ENCODE data around the gene SPEN.

SPEN gene

DNA sequence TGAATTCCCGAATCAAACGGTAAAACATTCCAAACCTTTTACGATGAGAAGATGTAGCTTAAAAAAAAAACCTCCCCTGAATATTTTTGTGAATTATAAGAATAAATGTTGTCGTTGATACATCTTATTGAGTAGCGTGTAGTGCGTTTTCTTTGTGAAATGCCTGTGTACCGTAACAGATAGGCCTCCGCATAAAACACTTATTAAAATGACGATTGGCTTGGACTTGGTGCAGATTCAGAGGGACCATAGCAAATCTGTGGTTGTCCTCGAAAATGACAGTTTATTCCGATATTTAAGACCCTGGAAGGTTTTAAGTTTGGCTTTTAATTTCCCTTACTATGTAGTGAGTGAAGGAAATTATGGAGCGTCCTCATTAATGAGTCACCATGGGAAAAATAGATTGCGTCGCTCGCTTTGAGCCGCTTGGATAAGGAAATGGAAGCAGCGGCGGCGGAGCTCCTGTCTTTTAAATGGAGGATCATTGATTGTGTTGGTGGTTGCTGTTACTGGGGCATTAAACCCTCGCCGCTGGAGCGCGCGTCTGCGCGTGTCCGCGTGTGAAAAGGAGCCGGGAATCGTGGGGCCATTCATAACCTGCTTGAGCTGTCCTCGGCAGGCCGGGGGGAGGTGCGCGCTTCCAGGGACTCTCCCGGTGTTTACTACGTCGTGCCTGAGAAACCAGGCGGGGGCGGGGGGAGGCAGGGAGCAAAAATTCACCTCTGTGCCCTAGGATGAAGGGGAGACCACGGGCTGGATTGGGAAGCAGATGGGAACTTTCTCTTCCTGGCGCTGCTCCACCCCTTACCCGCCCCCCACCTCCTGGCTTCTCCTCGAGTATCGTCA, 1.6 kb downstream of the SPEN start:
- no peaks in the 10 kb centered on the region for H3K9me2 ChIP-seq (replicated peaks; ENCODE audit: control insufficient read depth, low read length)
- peaks cover 38% of the 10 kb centered on the region for H3K36me3 ChIP-seq (ENCODE audit: control insufficient read depth, low read length)
- TF ChIP-seq, protein P1, sequence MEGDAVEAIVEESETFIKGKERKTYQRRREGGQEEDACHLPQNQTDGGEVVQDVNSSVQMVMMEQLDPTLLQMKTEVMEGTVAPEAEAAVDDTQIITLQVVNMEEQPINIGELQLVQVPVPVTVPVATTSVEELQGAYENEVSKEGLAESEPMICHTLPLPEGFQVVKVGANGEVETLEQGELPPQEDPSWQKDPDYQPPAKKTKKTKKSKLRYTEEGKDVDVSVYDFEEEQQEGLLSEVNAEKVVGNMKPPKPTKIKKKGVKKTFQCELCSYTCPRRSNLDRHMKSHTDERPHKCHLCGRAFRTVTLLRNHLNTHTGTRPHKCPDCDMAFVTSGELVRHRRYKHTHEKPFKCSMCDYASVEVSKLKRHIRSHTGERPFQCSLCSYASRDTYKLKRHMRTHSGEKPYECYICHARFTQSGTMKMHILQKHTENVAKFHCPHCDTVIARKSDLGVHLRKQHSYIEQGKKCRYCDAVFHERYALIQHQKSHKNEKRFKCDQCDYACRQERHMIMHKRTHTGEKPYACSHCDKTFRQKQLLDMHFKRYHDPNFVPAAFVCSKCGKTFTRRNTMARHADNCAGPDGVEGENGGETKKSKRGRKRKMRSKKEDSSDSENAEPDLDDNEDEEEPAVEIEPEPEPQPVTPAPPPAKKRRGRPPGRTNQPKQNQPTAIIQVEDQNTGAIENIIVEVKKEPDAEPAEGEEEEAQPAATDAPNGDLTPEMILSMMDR (IDR thresholded peaks at IDR 0.05; ENCODE audit: low read depth, low read length, poor library complexity, severe bottlenecking): no peak
- TF ChIP-seq EZH2phosphoT487 (IDR thresholded peaks at IDR 0.05; ENCODE audit: borderline replicate concordance, low read length): no peak
- peaks cover 88% of the 10 kb centered on the region for H3K79me2 ChIP-seq (ENCODE audit: control insufficient read depth, low read length)
- H3K4me3 ChIP-seq (ENCODE audit: low read length): peak overlapping the region; percentile 73
- H3K27ac ChIP-seq (ENCODE audit: low read depth, low read length): peak overlapping the region; percentile 98
- peaks cover 69% of the 10 kb centered on the region for H3K4me1 ChIP-seq (ENCODE audit: control insufficient read depth, low read length)
- H3K9me3 ChIP-seq (ENCODE audit: control insufficient read depth, insufficient read depth, low read length): no peaks in the 10 kb centered on the region
- peak overlapping the region; percentile 90 for H3K4me2 ChIP-seq (ENCODE audit: low read length)
- H3F3A ChIP-seq (ENCODE audit: control insufficient read depth, insufficient read depth): peaks cover 42% of the 10 kb centered on the region
- H4K20me1 ChIP-seq (ENCODE audit: control insufficient read depth, insufficient read depth, low read depth, low read length): peaks cover 12% of the 10 kb centered on the region; the same call in 1 of the 2 replicates
- no peaks in the 10 kb centered on the region for H3K27me3 ChIP-seq (ENCODE audit: control insufficient read depth, low read length)

DNA sequence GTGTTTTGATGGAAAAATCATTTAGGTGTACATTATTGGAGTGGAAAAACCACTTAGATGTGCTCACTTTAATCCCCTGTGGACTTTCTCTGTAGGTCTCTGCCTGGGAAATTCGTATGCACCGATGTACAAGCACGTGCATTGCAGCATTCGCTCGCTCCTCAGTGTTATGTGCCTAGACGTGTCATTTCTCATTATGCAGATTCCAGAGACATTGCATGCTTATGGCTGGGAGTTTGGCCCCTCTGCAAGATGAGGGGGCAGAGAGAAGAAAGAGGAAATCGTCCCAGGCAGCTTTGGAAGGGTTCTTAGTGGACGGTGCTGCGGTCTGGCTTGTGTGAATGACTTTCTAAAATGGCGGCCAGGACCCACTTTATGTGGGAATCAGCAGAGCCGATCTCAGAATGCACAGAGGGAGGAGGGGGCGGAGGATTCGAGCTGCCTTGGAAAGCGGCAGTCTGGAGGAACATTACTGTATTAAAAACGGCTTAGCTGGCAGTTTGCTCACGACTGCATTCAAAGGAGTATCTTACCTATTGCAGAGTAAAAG, 2.3 kb downstream of the SPEN start:
- H3F3A ChIP-seq (ENCODE audit: control insufficient read depth, insufficient read depth): peaks cover 35% of the 10 kb centered on the region
- H3K9me2 ChIP-seq (replicated peaks; ENCODE audit: control insufficient read depth, low read length): no peaks in the 10 kb centered on the region
- H3K79me2 ChIP-seq (ENCODE audit: control insufficient read depth, low read length): peaks cover 94% of the 10 kb centered on the region
- H3K4me2 ChIP-seq (ENCODE audit: low read length): peak overlapping the region; percentile 90
- H3K36me3 ChIP-seq (ENCODE audit: control insufficient read depth, low read length): peaks cover 40% of the 10 kb centered on the region
- no peaks in the 10 kb centered on the region for H3K27me3 ChIP-seq (ENCODE audit: control insufficient read depth, low read length)
- TF ChIP-seq, protein P1 (IDR thresholded peaks at IDR 0.05; ENCODE audit: low read depth, low read length, poor library complexity, severe bottlenecking): no peak
- TF ChIP-seq EZH2phosphoT487 (IDR thresholded peaks at IDR 0.05; ENCODE audit: borderline replicate concordance, low read length): no peak
- peak overlapping the region; percentile 98 for H3K27ac ChIP-seq (ENCODE audit: low read depth, low read length)
- no peaks in the 10 kb centered on the region for H3K9me3 ChIP-seq (ENCODE audit: control insufficient read depth, insufficient read depth, low read length)
- peaks cover 67% of the 10 kb centered on the region for H3K4me1 ChIP-seq (ENCODE audit: control insufficient read depth, low read length)
- peaks cover 19% of the 10 kb centered on the region for H4K20me1 ChIP-seq (ENCODE audit: control insufficient read depth, insufficient read depth, low read depth, low read length)
- peak overlapping the region; percentile 73 for H3K4me3 ChIP-seq (ENCODE audit: low read length)

DNA sequence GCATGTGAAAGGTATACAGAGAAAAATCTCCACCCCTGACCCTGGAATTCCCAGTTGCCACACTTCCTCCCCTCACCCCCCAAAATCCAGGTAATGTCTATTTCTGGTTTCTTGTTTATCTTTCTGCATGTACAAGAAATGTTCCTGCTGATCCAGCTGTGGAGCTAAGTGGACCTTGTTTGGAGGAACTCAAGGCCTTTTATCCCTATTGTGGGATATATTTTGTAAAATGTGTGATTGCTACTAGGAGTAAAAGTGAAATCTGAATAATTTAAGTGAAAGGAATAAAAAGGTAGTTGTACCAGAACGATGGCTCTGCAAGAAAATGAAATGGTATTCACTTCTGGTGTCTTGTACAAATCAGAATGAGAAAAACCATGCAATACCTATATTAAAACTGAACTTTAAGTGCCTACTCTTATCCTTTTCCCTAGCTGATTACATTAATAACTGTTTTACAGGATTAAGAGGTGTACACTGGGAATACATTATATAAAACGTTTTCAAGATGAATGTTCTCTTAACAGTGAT, 3.0 kb downstream of the SPEN start:
- TF ChIP-seq, protein P1 (IDR thresholded peaks at IDR 0.05; ENCODE audit: low read depth, low read length, poor library complexity, severe bottlenecking): no peak
- no peak for TF ChIP-seq EZH2phosphoT487 (IDR thresholded peaks at IDR 0.05; ENCODE audit: borderline replicate concordance, low read length)
- Histone ChIP-seq H3K4me2 (ENCODE audit: low read length) (peak overlapping the region; percentile 90), H4K20me1 (ENCODE audit: control insufficient read depth, insufficient read depth, low read depth, low read length) (peaks cover 25% of the 10 kb centered on the region), H3F3A (ENCODE audit: control insufficient read depth, insufficient read depth) (peaks cover 28% of the 10 kb centered on the region), H3K9me3 (ENCODE audit: control insufficient read depth, insufficient read depth, low read length) (no peaks in the 10 kb centered on the region), H3K9me2 (replicated peaks; ENCODE audit: control insufficient read depth, low read length) (no peaks in the 10 kb centered on the region), H3K4me1 (ENCODE audit: control insufficient read depth, low read length) (peaks cover 67% of the 10 kb centered on the region), H3K4me3 (ENCODE audit: low read length) (peak overlapping the region; percentile 73), H3K36me3 (ENCODE audit: control insufficient read depth, low read length) (peaks cover 42% of the 10 kb centered on the region), H3K27me3 (ENCODE audit: control insufficient read depth, low read length) (no peaks in the 10 kb centered on the region), H3K79me2 (ENCODE audit: control insufficient read depth, low read length) (peaks cover 94% of the 10 kb centered on the region), H3K27ac (ENCODE audit: low read depth, low read length) (peak overlapping the region; percentile 98)

Data from DOHH2 (cell line).